HG03103 (cell line): ENCODE data around the gene AHCYL1.

Experiments used
- ATAC-seq: cut with Tn5 transposase; IDR thresholded peaks from one replicate; pipeline ENCODE4 v1.9.1; 2021; ENCODE audit warnings: low read depth; ENCODE audit not compliant: unreplicated experiment

The AHCYL1 gene

DNA sequence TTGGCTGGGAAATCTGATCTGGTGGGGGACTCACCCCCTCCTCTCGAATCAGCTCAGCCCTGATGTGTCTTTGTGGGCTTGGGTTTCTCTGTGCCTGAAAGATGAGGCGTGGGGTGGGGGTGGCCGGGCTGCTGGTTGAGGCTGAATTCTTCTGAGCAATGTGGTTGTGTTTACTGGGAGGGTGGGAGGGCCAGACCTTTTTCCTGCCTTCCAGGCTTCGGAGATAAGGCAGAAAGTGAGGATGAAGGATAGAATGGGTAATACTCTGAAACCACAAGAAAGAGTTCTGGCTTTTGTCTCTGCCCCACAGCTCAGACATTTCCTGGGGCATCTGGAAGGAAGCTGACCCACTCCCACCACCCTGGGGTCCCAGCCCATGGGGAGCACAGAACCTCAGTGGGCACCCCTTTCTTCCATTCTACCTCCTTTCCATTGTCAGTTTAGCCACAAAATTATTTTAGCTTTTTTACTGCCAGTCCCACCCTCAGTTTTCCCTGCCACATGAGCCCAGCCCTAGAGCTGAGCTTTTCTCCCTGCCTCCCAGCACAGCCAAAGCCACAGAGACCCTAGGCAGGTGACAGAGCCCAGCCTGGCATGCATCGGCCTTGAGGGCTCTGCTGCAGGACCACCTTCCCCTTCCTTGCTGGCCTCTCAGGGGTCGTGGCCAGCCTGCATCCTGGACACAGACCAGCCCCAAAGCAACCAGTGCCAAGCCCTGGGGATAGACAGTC is 74.7 kb downstream of the AHCYL1 start:
- no peak for ATAC-seq

- ATAC-seq = no peak
Measured at GRCh38 chr1:110060034-110060661, 75.6 kb downstream of the AHCYL1 start.

DNA sequence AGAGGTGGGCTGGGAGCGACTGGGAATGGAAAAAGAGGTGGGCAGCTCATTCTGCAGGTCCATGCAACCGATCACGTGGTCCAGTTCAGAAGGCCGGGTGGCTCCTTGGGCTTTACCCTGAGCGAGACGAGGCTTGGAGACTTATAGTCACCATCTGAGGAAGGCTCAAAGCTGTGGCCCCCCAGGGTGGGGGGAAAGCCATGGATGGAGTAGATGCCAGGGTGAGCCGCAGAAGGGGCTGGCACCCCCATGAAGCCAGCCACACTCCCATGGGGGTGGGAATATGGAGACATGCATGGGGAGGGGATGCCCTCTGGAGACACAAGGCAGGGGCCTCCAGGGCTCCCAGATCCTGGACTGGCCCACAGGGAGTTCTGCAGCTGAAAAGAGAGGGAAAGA is 76.1 kb downstream of the AHCYL1 start:
- ATAC-seq = no peak

GRCh38 chr1:110061341-110061740 is 76.8 kb downstream of the AHCYL1 start:
- no peak for ATAC-seq

- no peak for ATAC-seq
Measured at GRCh38 chr1:110062612-110063011, 78.0 kb downstream of the AHCYL1 start.

DNA sequence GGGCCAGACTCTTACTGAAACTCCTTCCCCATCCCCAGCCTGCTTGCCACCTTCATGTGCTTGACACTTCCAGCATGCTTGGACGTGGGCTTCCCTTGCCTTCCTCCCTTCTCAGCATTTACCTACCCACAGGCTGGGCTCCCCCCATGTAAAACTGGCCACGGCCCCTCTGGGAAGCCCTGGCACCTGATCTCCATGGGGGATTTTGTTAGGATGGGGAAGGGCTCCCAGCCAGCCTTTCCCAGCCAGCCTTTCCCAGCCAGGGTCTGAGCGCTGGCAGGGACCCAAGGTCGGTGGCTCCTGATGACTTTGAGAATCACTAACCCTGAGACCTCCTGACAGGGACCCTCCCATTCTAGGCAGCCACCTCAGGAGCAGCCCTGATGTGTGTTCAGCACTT is 79.2 kb downstream of the AHCYL1 start:
- ATAC-seq = no peak

- ATAC-seq = no peak
Measured at GRCh38 chr1:110064576-110065337, 80.2 kb downstream of the AHCYL1 start.

- ATAC-seq = no peak
Measured at GRCh38 chr1:110065841-110066240, 81.3 kb downstream of the AHCYL1 start.

DNA sequence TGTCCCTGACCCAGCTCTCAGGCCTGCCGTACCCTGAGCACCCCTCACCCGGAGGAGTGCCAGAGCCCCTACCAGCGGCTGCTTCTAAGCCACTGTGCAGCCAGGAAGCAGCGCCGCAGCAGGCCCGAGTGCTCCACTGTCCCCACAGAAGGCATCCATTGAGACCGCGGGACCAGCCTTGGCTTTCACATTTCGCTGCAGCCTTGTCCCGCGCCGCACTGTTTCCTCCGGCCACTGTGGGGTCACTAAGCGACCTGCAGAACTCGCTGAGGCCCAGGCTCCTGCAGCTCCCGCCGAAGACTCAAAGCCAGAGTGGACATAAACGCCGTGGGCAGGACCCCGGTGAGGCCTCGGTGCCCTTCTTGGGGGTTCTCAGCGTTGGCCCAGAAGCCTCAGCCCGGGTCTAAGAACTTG is 82.9 kb downstream of the AHCYL1 start:
- ATAC-seq = no peak

GRCh38 chr1:110067893-110068645 is 83.5 kb downstream of the AHCYL1 start:
- no peak for ATAC-seq

DNA sequence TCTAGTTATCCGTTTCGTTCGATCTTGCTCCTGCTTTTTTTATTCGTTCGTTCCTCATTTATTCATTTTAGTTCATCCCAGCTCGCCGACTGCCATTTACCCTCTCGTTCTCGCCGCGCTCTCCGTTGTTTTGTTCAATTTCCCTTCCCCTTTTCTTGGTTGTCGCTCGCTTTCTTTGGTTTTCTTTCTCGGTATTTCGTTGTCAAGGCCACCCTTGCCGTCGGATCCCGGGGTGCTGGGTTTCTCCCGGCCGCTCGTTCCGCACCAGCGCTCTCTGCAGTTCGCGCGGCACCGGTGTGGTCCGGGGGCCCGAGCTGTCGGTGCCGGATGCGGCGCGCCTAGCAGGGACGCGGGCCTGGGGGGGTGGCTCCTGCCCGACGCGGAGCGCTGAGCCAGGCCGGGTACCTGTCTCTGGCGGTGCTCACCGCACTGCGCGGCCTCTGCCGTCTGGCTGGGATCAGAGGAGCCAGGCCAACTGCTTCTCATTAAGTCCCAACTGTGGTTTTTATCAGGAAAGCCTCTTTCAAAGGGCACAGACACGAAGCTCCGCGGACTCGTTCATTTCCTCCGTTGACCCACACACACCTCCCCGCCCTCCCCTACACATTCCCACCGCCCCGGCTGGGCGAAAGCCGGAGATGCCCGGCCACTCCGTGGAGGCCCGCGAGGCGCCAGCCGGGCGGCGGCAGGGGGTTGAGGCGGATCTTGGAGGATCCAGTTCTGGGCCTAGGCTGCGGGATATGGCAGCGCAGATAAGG is 84.3 kb downstream of the AHCYL1 start:
- no peak for ATAC-seq

GRCh38 chr1:110069404-110070281 is 85.1 kb downstream of the AHCYL1 start:
- ATAC-seq = no peak

DNA sequence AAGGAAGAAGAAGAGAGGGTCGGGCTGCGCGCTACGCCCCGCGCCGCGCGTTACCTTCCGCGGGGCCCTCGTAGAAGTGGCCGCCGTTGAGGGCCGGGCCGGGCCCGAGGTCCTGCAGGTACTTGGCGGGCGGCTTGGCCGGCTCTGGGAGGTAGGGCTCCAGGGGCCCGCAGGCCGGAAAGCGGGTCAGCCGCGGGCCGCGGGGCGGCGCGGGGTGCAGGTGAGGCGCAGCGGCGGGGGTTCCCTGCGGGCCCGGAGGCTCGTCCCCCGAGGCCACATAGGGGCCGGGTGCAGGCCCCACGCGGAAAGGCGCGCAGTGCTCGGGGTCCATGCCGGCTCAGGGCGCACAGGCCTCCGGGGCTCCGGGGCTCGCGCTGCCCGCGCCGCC is 85.7 kb downstream of the AHCYL1 start:
- ATAC-seq = no peak

- ATAC-seq = no peak
Measured at GRCh38 chr1:110070671-110071242, 86.2 kb downstream of the AHCYL1 start, which contains the start of gene ALX3. Gene ALX3, minus strand, starts transcription at chr1:110070672. Its CDS starts 60 bp downstream, at chr1:110070612.
